SHP77 (cell line): ENCODE results near the gene ANKRD22.

Experiments used
- DNase-seq, 2 experiments: peaks; one replicate each; lab custom pipeline; 2025; lab: John Stamatoyannopoulos, UW

Gene ANKRD22

DNA sequence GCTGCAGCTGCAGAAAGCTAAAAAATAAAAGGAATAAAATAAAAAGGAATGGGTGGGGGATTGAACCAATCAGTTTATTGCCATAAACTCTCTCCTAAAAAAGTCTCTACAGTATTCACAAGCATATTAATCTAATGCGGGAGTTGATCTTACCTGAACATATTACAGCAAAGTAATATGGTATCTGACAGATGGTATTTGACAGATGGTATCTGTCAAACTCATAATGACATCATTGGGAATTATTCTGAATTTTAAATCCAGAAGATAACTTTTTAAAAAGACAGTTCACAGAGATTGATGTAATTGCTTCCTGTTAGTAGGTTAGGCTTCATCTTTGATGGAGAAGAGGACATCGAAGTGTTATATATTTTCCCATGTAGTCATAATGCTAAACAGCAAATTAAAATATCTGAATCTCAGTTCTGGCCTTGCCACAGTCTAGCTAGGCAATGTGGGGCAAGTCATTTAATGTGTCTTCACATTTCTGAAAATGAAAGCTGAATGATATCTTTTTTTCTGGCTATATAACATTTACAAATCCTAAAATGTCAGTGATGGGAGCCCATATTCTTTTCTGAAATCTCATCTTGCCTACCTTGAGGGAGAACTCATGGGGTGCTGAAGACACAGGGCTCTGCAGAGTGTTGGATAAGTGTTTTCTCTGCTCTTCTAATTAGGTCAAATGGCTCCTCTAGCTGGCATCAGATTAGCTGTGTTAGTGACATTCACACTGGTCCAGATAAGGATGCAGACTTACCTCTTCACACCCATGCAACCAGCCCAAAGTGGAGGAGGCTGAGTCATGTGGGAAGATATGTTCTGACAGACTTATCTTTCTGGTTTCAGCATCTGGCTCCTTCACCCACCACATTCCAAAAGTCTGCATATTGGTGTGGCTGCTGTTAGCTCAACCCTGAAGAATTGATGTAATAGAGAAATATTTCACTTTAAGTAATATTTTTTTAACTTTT is 51.2 kb downstream of the ANKRD22 start:
- DNase-seq: no peak

DNA sequence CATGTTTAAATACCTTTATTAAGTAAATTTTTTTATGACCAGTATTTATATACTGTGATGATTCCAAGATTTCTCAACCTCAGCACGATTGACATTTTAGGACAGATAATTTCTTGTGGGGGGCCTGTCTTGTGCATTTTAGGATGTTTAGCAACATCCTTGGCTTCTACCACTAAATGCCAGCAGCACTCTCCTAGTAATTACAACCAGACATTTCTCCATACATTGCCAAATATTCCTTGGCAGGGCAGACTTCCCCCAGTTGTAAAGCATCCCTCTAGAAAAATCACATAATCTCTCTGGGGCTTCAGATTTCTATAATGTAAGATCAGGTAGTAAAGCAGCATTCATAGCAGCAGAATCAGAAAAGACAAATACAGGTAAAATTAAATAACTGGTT is 56.9 kb downstream of the ANKRD22 start:
- no peak for DNase-seq

DNA sequence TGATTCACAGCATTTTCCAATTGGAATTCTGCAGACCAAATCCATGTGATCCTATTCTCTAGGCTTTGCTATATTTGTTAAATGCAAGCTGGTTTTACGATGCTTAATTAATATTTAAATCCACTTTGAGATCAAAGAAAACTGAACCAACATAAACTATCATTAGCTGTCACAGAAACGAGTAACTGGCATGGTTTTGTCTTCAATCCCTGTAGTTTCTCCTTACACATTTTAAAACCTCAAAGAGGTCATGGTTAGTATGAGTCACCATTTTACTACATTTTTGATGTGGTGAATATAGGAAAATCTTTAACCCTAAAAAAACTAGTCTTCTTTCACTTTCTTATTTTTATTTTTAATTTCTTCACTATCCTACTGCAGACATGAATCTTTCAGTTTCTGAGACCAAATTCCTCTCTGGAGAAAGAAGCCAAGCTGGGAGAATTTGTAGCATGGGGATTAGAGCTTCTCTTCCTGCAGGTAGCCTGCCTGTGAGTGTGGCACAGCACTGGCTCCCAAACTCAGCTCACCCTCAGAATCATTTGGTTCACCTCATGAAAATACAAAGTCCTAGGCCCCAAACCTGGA is 57.8 kb downstream of the ANKRD22 start:
- no peak for DNase-seq

DNA sequence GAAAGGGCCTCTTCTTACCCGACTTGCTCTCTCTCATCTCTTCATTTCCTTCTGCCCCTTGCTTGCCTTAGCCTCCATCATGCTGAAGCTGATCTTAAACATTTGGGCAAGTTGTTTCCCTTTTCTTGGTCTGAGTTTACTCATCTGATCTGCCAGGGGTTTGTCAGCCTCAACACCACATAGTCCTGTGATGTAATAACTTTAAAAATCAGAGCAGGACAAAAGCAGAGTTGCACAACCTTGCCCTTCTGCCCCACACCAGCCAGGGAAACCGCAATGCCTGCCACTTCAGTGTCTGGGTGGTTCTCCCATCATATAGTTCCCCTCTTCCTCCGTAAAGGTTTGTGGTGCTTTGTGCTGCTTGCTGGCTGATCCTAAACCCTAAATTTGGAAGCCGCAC is 59.0 kb downstream of the ANKRD22 start:
- no peak for DNase-seq

DNA sequence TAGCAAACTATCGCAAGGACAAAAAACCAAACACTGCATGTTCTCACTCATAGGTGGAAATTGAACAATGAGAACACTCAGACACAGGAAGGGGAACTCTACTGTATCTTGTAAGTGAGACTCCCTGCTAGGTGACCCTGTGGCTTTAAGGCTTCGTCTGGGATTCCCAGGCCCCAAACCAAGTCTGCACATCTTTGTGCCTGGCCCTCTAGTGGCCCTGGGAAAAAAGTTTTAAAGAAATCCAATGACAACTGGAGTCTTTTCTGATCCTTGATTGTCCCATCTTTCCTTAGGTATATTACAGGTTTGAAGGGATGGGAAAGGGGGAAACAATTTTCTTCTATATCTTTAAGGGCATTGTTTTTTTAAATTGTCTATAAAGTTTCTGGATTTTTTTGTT is 59.7 kb downstream of the ANKRD22 start:
- peak in 1 of 2 experiments; percentile 1 for DNase-seq

DNA sequence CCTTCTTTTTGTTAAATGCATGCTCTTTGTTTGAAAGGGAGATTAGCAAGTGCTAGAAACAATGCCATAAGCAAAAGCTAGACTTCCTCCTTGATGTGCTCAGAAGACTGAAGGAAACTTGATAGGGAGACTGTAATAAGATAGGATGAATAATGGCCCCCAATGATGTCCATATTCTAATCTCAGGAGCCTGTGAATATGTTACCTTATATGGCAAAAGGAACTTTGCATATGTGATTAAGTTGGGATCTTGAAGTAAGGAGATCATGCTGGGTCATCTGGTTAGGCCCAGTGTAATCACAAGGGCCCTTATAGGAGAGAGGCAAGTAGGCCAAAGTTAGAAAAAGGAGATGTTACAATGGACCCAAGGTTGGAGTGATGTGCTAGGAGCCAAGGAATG is 62.7 kb downstream of the ANKRD22 start:
- DNase-seq: no peak

DNA sequence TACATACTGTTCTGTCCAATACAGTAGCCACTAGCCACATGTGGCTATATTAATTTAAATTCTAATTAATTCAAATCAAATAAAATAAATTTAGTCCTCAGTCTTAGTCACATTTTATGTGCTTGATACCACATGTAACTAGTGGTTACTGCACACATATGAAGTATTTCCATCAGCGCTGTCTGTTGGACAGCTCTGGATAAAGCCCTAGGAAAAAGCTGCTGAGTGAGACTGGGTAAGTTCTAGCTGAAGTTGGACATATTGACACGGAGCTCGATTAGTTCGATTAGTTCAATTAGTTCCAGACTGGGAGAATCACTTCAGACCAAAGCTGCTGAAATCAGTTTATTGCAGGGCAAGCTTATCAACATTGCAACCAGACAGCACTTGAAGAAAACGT is 64.2 kb downstream of the ANKRD22 start:
- no peak for DNase-seq

DNA sequence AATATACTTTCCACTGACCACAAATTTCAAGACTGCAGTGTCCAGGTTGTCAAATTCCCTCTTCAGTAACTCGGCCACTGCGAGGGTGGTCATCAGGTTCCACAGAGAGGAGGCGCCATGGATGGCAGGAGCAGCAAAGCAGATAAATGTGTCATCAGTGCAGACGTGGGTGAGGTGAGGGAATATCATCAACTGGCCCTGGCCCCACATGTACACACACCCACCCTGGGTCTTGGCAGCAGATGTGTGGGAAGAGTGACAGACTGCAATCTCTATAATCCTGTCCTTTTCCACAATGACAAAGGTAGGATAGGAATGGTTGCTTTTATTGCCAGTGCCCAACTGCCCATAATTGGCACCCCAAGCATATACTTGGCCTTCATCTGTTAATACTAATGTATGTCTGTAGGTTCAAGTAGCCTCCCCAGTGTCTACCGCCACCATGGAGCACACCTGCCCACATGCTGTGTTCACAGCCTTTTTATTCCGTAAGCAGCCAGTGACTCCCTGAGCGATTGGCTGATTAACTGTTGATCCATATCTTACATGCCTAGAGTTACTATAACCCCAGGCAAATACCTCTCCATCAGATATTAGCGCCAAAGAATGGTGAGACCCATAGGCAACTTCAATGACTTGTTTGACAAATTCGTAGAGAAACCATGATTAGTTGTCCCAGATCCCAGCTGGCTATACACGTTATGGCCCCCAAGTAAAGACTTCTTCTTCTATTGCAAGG is 65.4 kb downstream of the ANKRD22 start:
- no peak for DNase-seq

DNA sequence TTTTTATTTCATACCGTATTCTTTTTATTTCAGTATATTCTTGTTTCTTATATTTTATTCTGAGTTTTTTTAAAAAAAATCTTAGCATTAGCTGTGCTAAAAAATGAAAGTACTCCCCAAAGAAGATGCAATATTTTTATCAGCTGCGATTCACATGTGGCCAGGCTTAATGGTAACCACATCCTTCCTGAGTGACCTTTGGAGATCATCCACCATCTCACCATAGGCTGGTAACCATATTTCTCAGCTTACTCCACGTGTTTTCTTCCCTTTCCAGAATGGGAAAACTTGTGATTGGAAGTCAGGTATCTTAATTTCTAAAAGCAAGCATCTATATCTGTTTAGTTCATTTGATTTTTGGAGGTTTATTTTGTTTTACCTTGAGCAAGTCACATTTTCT is 67.9 kb downstream of the ANKRD22 start:
- no peak for DNase-seq

DNA sequence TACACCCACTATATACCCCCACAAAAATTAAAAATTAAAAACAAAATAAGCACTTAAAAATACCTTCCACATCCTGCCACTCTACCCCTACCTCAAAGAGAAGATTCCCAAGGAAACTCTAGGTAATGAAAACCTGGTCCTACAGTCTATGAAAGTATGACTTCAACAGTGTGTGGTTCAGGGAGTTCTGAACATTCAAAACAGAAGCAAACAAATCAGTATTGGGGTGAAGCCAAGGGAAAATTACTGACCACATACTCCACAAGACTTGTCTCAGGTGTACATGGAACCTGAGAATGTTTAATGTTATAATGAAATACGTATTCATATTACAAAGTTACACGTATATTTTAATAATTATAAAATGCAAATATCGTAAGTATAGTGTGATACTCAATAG is 69.4 kb downstream of the ANKRD22 start:
- no peak for DNase-seq

DNA sequence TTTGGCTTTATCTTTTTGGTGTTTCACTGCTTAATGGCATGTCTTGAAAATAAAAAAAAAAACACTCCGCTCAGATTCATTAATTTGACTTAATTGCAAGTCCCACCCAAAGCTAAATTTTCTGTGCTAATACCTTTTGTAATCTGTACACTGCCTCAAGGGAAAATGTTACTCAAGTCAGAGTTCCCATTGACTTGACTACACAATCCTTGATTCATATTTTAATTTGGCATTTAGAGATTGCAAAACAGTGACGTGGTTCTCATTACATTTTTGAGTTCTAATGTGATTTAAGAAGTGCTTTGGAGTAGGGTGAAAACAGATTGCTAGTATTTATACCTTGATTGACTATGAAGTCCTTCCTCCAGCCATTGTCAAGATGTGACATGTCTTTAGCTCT is 70.4 kb downstream of the ANKRD22 start:
- DNase-seq: no peak
